HFF-Myc (cell line): Measurements from ENCODE around the gene SUSD5.
"Not testable (repeated sequence)": the region's sequence is repeated elsewhere in the genome, so short reads cannot be mapped to it uniquely, and the experiment has no call there.

Source experiments
- DNase-seq: peaks from one replicate; pipeline ENCODE4 v3.0.0-alpha.2; 2011; ENCODE audit warnings: low read depth; ENCODE audit errors: extremely low read depth
- H3K4me3 ChIP-seq: replicated peaks from 2 replicates; pipeline ENCODE4 v1.5.1; 2011; ENCODE audit warnings: low read depth, mild to moderate bottlenecking, control low read depth, low read length
- CTCF ChIP-seq: IDR thresholded peaks from 2 replicates; pipeline ENCODE4 v1.5.1; 2012; ENCODE audit warnings: mild to moderate bottlenecking, low read depth, low read length, control low read depth; ENCODE audit errors: missing control alignments

Gene SUSD5

GRCh38 chr3:33139996-33140395 is 78.6 kb downstream of the SUSD5 start:
- H3K4me3 ChIP-seq = no peak overlapping the region
- DNase-seq = no peak
- TF ChIP-seq CTCF = no peak

- not testable (repeated sequence) for DNase-seq, H3K4me3 ChIP-seq
Observed at GRCh38 chr3:33139006-33139623, 79.5 kb downstream of the SUSD5 start.

GRCh38 chr3:33137691-33138090 is 80.9 kb downstream of the SUSD5 start:
- H3K4me3 ChIP-seq = no peak overlapping the region
- no peak for TF ChIP-seq CTCF
- DNase-seq = no peak

GRCh38 chr3:33134026-33134625 is 84.5 kb downstream of the SUSD5 start:
- H3K4me3 ChIP-seq = no peak overlapping the region
- no peak for DNase-seq
- TF ChIP-seq CTCF = no peak

GRCh38 chr3:33132019-33132360 is 86.6 kb downstream of the SUSD5 start:
- no peak for TF ChIP-seq CTCF
- no peak overlapping the region for H3K4me3 ChIP-seq
- DNase-seq = no peak

- no peak overlapping the region for H3K4me3 ChIP-seq
- peak; percentile 56 for TF ChIP-seq CTCF
- no peak for DNase-seq
Observed at GRCh38 chr3:33131331-33132018, 87.1 kb downstream of the SUSD5 start.

- H3K4me3 ChIP-seq = no peak overlapping the region
- TF ChIP-seq CTCF = no peak
- DNase-seq = no peak
Observed at GRCh38 chr3:33130144-33130543, 88.5 kb downstream of the SUSD5 start.
